GM19043 (cell line): ENCODE data around the gene KIRREL2.

Experiments used
- ATAC-seq: cut with Tn5 transposase; IDR thresholded peaks from one replicate; pipeline ENCODE4 v1.9.1; 2021; ENCODE audit warnings: low read depth; ENCODE audit not compliant: unreplicated experiment

The KIRREL2 gene

GRCh38 chr19:35844482-35845214 lies 12.1 kb upstream of the KIRREL2 start:
- ATAC-seq, result no peak

GRCh38 chr19:35845215-35846037 lies 11.3 kb upstream of the KIRREL2 start:
- ATAC-seq, result no peak

DNA sequence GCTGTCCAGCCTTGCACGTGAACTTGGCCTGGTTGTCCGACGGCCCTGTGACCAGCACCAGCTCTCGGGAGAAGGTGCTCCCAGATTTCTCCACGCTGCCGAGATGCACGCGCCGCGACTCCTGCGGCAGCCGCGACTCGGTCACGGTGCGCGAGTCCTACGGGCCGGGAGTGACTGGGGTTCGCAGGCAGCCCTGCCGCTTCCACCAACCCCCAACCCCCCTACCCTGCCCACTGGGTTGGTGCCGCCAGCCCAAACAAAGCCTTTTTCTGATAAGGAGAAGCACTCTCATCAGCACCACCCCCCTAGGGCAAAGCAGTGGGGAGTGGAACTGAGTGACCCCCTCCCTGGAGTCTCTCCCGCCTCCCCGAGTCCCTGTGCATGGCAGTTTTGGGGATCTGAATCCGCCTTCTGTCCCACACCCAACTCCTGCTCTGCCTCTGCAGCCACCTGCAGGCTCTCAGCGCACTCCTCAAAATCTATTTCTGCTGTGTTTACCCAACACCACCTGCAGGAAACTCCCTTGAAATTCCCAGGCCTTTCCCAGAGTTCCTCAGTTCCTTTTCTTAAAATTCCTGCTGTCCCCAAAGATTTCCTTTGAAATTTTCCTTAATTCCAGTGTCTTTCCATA lies 10.6 kb upstream of the KIRREL2 start:
- ATAC-seq, result no peak

GRCh38 chr19:35847911-35848310 lies 8.8 kb upstream of the KIRREL2 start:
- no peak for ATAC-seq

DNA sequence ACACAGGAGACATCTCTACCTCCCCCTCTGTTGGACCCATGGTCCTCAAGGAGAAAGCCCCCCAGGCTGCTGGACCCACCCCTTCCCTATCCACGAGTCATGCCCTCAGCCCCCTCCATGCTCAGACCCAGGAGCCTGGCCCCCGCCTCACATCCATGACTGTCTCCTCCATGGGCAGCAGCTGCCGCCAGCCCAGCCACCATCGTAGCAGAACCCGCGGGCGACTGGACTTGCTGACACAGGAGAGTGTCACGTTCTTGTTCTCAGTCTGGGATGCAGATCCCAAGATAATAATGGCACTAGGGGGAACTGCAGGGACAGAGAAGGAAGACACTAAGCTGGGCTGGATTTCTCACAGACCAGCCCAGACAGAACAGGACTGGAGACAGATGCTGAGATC lies 8.2 kb upstream of the KIRREL2 start:
- no peak for ATAC-seq

DNA sequence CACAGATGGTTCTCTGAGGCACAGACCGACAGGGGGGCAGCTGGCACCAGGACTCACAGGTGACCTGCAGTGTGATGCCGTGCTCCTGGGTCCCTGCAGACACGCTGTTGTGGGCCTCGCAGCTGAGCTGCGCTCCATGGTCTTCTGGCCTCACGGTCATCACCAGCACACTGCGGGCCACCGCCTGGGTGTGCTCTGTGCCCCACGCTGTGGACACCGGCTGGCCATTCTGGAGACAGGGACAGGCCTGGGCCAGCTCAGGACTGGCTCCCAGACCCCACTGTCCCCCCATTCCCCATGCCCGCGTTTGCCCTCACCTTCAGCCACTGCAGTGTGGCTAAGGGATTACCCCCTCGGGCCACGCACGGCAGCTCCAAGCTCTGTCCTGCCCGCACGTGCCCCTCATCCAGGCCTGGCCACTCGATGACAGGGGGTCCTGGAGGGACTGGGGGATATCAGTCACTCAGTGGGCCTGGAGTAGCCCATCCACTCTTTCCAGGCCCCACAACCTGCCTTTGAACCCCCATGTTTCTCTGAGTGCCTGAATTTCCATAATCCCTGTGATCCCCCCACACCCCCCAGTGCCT lies 7.7 kb upstream of the KIRREL2 start:
- no peak for ATAC-seq

GRCh38 chr19:35851213-35852028 lies 5.3 kb upstream of the KIRREL2 start:
- ATAC-seq, result no peak

- ATAC-seq, result no peak
Measured at GRCh38 chr19:35852029-35852780, 4.5 kb upstream of the KIRREL2 start, which contains the start of gene NPHS1. Gene NPHS1, minus strand, starts transcription at chr19:35852504. Its CDS starts 667 bp downstream, at chr19:35851837.

DNA sequence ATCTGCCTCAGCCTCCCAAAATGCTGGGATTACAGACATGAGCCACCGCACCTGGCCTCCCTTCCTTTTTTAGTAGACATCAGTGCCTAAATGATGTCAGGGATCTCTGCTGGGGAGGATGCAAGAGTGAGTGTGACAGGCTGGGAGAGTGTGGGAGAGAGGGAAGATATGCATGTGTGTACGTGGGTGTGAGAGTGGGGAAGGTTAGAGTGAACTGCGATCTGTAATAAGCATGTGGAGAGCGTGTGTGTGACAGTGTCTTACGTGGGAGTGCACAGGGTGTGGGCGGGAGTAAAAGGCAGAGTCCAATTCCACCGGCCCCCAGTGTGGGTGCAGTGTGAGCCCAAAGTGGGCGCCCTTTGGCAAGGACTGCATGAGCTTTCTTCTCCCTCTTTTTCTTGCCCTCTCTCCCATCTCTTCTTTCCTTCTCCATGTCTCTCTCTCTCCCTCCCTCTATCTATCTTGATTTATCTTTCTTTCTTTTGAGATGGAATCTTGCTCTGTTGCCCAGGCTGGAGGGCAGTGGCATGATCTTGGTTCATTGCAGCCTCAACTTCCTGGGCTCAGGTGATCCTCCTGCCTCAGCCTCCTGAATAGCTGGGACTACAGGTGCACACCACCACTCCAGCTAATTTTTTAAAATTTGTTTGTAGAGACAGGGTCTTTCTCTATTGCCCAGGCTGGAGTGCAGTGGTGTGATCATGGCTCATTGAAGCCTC lies 3.5 kb upstream of the KIRREL2 start:
- no peak for ATAC-seq

GRCh38 chr19:35858311-35858710 lies 1.6 kb downstream of the KIRREL2 start:
- ATAC-seq, result no peak

GRCh38 chr19:35859414-35859813 lies 2.7 kb downstream of the KIRREL2 start:
- no peak for ATAC-seq

DNA sequence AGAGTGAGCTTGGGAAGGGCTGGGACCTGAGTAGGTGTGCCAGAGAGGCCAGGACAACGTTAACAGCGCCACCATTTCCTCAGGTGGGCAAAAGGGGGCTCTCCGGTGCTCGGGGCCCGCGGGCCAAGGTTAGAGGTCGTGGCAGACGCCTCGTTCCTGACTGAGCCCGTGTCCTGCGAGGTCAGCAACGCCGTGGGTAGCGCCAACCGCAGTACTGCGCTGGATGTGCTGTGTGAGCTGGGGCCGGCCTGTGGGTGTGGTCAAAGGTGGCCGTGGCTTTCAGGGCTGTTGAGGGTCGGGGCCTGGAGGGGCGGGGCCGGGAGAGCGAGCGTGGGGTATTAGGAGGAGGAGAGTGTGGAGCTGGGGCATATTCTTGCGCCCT lies 3.7 kb downstream of the KIRREL2 start:
- no peak for ATAC-seq

GRCh38 chr19:35860818-35861639 lies 4.3 kb downstream of the KIRREL2 start:
- no peak for ATAC-seq

GRCh38 chr19:35861640-35862160 lies 5.0 kb downstream of the KIRREL2 start:
- no peak for ATAC-seq

- ATAC-seq, result no peak
Measured at GRCh38 chr19:35862528-35862927, 5.8 kb downstream of the KIRREL2 start.

DNA sequence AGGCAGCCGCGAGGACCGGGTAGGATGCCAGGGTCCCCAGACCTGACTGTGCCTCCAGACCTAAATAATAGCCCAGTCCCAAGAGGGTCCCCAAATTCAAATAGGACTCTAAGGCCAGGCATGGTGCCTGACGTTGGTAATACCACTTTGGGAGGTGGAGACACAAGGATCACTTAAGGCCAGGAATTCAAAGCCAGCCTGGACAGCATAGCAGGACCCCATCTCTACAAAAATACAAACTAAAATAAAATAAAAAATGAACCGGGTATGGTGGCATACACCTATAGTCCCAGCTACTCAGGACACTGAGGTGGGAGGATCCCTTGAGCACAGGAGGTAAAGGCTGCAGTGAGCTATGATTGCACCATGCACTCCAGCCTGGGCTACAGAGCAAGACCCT lies 6.3 kb downstream of the KIRREL2 start:
- no peak for ATAC-seq

DNA sequence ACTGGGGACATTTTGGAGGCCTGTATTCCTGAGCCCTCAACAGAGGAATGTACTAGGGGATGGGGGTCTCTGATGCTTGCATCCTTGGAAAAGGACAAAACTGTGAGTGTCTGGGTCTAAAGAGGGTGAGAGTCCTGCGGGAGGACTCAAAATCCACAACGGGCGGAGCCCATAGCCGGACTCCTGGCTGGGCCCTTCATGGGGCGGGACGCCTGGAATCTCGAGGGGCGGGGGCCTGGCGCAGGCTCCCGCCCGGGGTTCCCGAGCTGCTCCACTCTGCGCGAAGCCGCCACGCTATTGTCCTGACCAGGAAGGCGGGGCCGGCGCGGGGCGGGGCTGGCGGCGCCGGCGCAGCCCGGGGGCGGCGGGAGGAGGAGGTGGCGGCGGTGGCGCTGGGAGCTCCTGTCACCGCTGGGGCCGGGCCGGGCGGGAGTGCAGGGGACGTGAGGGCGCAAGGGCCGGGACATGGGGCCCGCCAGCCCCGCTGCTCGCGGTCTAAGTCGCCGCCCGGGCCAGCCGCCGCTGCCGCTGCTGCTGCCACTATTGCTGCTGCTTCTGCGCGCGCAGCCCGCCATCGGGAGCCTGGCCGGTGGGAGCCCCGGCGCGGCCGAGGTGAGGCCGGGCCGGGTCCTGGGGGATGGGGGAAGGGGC lies 11.6 kb downstream of the KIRREL2 start, which contains the start of gene APLP1:
TSS of gene APLP1 (plus strand) at position 403 of the 651 bp plus-strand sequence. CDS start at position 466, 63 bp downstream.
- no peak for ATAC-seq
